SIG-M5 (cell line): ENCODE data around the gene C1GALT1.
A peak's percentile ranks its signal among the peaks of the same experiment; 100 is the strongest.
"Not testable (repeated sequence)": the region's sequence is repeated elsewhere in the genome, so short reads cannot be mapped to it uniquely, and the experiment has no call there.

ENCODE experiments used
- DNase-seq: peaks from one replicate; lab custom pipeline; 2025; lab: John Stamatoyannopoulos, UW

Gene C1GALT1

GRCh38 chr7:7182156-7183060 is at the start of gene C1GALT1:
TSS of gene C1GALT1 (plus strand) at chr7:7182544. CDS start at chr7:7234320, 51,776 bp downstream.
- peak; percentile 86 for DNase-seq

GRCh38 chr7:7134046-7134445 is 48.3 kb upstream of the C1GALT1 start:
- DNase-seq: no peak

- no peak for DNase-seq
Observed at GRCh38 chr7:7135074-7135473, 47.3 kb upstream of the C1GALT1 start.

- not testable (repeated sequence) for DNase-seq
Observed at GRCh38 chr7:7135924-7136323, 46.4 kb upstream of the C1GALT1 start.

- no peak for DNase-seq
Observed at GRCh38 chr7:7136466-7137381, 45.6 kb upstream of the C1GALT1 start.

GRCh38 chr7:7138897-7139296 is 43.4 kb upstream of the C1GALT1 start:
- no peak for DNase-seq

- not testable (repeated sequence) for DNase-seq
Observed at GRCh38 chr7:7143404-7143803, 38.9 kb upstream of the C1GALT1 start.

GRCh38 chr7:7145151-7145550 is 37.2 kb upstream of the C1GALT1 start:
- DNase-seq: not testable (repeated sequence)

- no peak for DNase-seq
Observed at GRCh38 chr7:7146837-7147236, 35.5 kb upstream of the C1GALT1 start.

- DNase-seq: no peak
Observed at GRCh38 chr7:7148798-7149481, 33.4 kb upstream of the C1GALT1 start.

GRCh38 chr7:7151285-7151684 is 31.1 kb upstream of the C1GALT1 start:
- no peak for DNase-seq

- no peak for DNase-seq
Observed at GRCh38 chr7:7151865-7152264, 30.5 kb upstream of the C1GALT1 start.

- DNase-seq: no peak
Observed at GRCh38 chr7:7152315-7152714, 30.0 kb upstream of the C1GALT1 start.

GRCh38 chr7:7154355-7154754 is 28.0 kb upstream of the C1GALT1 start:
- DNase-seq: not testable (repeated sequence)

GRCh38 chr7:7156663-7157062 is 25.7 kb upstream of the C1GALT1 start:
- no peak for DNase-seq

GRCh38 chr7:7157177-7157886 is 25.0 kb upstream of the C1GALT1 start:
- no peak for DNase-seq

- DNase-seq: no peak
Observed at GRCh38 chr7:7157887-7158271, 24.5 kb upstream of the C1GALT1 start.

GRCh38 chr7:7159063-7159658 is 23.2 kb upstream of the C1GALT1 start:
- no peak for DNase-seq

- DNase-seq: no peak
Observed at GRCh38 chr7:7164591-7164990, 17.8 kb upstream of the C1GALT1 start.

GRCh38 chr7:7165372-7165771 is 17.0 kb upstream of the C1GALT1 start:
- no peak for DNase-seq

GRCh38 chr7:7166318-7166717 is 16.0 kb upstream of the C1GALT1 start:
- no peak for DNase-seq
